ENCODE measurements around the gene SPO11. TPM values are rescaled to one million over a fixed set of nuclear protein-coding genes. Genes with fewer than 3 reads are reported as not detected.

Gene SPO11
- polyA plus RNA-seq, 1 donor from 2014 or later = not detected

GRCh38 chr20:57372157-57372556 lies 42.6 kb downstream of the SPO11 start:
- Histone ChIP-seq H3K27ac (ENCODE audit: low read length) (no peak overlapping the region), H3K36me3 (ENCODE audit: insufficient read depth, low read length) (peaks cover 11% of the 10 kb centered on the region), H3K9me2 (ENCODE audit: insufficient read depth, low read length) (no peaks in the 10 kb centered on the region), H3K4me2 (ENCODE audit: low read length) (no peak overlapping the region), H3F3A (ENCODE audit: insufficient read depth, low read length, poor library complexity, severe bottlenecking) (no peaks in the 10 kb centered on the region), H3K4me3 (ENCODE audit: low read length) (no peak overlapping the region), H3K79me2 (replicated peaks; ENCODE audit: insufficient read depth, low read length) (no peaks in the 10 kb centered on the region), H3K9me3 (ENCODE audit: low read length) (no peaks in the 10 kb centered on the region), H3K9ac (ENCODE audit: low read length) (no peak overlapping the region), H4K20me1 (ENCODE audit: insufficient read depth) (no peaks in the 10 kb centered on the region), H2AFZ (ENCODE audit: low read depth, low read length) (no peak overlapping the region), H3K27me3 (ENCODE audit: insufficient read depth, low read depth, low read length) (no peaks in the 10 kb centered on the region)
- TF ChIP-seq RAD21 (conservative IDR thresholded peaks at IDR 0.05) = no peak
- TF ChIP-seq MXI1 (conservative IDR thresholded peaks at IDR 0.05; ENCODE audit: poor library complexity, severe bottlenecking) = no peak
- no peak for TF ChIP-seq CTCF (IDR thresholded peaks at IDR 0.05; ENCODE audit: poor library complexity, severe bottlenecking)
- TF ChIP-seq EP300 (conservative IDR thresholded peaks at IDR 0.05; ENCODE audit: poor library complexity, severe bottlenecking) = no peak
- no peak for TF ChIP-seq SMC3 (conservative IDR thresholded peaks at IDR 0.05; ENCODE audit: poor library complexity)
- no peak for TF ChIP-seq POLR2AphosphoS5 (IDR thresholded peaks at IDR 0.05)
- TF ChIP-seq TAF1 (IDR thresholded peaks at IDR 0.05; ENCODE audit: low read depth) = no peak
- TF ChIP-seq REST (IDR thresholded peaks at IDR 0.05; ENCODE audit: borderline replicate concordance) = no peak
- TF ChIP-seq EZH2 (IDR thresholded peaks at IDR 0.05; ENCODE audit: borderline replicate concordance, insufficient read depth, low read length, poor library complexity, severe bottlenecking) = no peak

GRCh38 chr20:57372581-57373350 lies 43.2 kb downstream of the SPO11 start:
- H3K9me2 ChIP-seq (ENCODE audit: insufficient read depth, low read length) = no peaks in the 10 kb centered on the region
- H3K9ac ChIP-seq (ENCODE audit: low read length) = no peak overlapping the region
- H3K9me3 ChIP-seq (ENCODE audit: low read length) = no peaks in the 10 kb centered on the region
- H3K36me3 ChIP-seq (ENCODE audit: insufficient read depth, low read length) = peaks cover 9% of the 10 kb centered on the region
- H3K27ac ChIP-seq (ENCODE audit: low read length) = no peak overlapping the region
- H3K79me2 ChIP-seq (replicated peaks; ENCODE audit: insufficient read depth, low read length) = no peaks in the 10 kb centered on the region
- no peaks in the 10 kb centered on the region for H3F3A ChIP-seq (ENCODE audit: insufficient read depth, low read length, poor library complexity, severe bottlenecking)
- no peak overlapping the region for H3K4me2 ChIP-seq (ENCODE audit: low read length)
- H3K27me3 ChIP-seq (ENCODE audit: insufficient read depth, low read depth, low read length) = no peaks in the 10 kb centered on the region
- H3K4me3 ChIP-seq (ENCODE audit: low read length) = no peak overlapping the region
- TF ChIP-seq SMC3 (conservative IDR thresholded peaks at IDR 0.05; ENCODE audit: poor library complexity) (no peak), MXI1 (conservative IDR thresholded peaks at IDR 0.05; ENCODE audit: poor library complexity, severe bottlenecking) (no peak)
- no peaks in the 10 kb centered on the region for H4K20me1 ChIP-seq (ENCODE audit: insufficient read depth)
- H2AFZ ChIP-seq (ENCODE audit: low read depth, low read length) = no peak overlapping the region
